SU-DHL-6 (cell line): ENCODE results near the gene OSBPL9.

Source experiments
- EZH2phosphoT487 ChIP-seq: fragments of 200-600 bp; sonication (generic), shearing (Covaris generic); conservative IDR thresholded peaks from 2 replicates; pipeline ENCODE4 v1.6.1; 2018; ENCODE audit warnings: mild to moderate bottlenecking, antibody characterized with exemption, low read length, moderate library complexity, mixed read lengths
- TF ChIP-seq, protein P1 (sequence below): fragments of 200-600 bp; sonication (generic); IDR thresholded peaks from one replicate; pipeline ENCODE4 v1.5.1; 2017; ENCODE audit warnings: antibody characterized with exemption, mild to moderate bottlenecking, low read length, moderate library complexity; ENCODE audit not compliant: insufficient read depth, poor library complexity, severe bottlenecking

DNA sequence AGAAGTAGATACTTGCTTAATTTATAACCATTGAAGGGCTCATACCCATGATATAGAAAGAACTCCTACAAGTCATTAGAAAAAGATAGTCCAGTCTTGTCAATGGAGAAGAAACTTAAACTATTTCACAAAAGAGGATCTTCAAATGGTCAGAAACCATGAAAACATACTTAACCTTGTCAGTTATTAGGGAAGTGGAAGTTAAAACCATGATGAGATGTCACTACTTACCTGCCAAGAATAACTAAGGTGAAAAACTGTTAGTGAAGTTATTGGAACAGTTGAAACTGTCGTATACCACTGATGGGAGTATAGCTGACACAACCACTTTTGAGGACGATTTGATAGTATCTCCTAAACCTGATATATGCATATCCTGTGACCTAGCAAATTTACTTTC is 46.8 kb downstream of the OSBPL9 start:
- TF ChIP-seq, protein P1, sequence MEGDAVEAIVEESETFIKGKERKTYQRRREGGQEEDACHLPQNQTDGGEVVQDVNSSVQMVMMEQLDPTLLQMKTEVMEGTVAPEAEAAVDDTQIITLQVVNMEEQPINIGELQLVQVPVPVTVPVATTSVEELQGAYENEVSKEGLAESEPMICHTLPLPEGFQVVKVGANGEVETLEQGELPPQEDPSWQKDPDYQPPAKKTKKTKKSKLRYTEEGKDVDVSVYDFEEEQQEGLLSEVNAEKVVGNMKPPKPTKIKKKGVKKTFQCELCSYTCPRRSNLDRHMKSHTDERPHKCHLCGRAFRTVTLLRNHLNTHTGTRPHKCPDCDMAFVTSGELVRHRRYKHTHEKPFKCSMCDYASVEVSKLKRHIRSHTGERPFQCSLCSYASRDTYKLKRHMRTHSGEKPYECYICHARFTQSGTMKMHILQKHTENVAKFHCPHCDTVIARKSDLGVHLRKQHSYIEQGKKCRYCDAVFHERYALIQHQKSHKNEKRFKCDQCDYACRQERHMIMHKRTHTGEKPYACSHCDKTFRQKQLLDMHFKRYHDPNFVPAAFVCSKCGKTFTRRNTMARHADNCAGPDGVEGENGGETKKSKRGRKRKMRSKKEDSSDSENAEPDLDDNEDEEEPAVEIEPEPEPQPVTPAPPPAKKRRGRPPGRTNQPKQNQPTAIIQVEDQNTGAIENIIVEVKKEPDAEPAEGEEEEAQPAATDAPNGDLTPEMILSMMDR: no peak
- no peak for TF ChIP-seq EZH2phosphoT487
